GM19328 (cell line): ENCODE data around the gene SLC25A41.

Experiments used
- ATAC-seq: cut with Tn5 transposase; IDR thresholded peaks from one replicate; pipeline ENCODE4 v1.9.1; 2021; ENCODE audit warnings: mild to moderate bottlenecking, moderate library complexity; ENCODE audit not compliant: unreplicated experiment

Gene SLC25A41

DNA sequence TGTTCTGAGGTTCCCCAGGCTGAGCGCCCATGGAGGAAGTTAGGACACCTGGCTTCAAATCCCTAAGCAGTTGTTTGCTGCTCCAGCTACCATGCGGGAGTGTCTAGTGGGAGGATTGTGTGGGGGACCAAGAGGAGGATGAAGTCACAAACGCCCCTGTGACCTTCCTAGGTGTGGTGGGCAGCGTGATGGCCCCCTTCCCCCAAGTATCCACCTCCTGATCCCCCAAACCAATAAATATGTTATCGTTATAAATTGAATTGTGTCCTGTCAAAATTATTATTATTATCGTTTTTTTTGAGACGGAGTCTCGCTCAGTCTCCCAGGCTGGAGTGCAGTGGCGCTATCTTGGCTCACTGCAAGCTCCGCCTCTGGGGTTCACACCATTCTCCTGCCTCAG is at the start of gene SLC25A41:
TSS of gene SLC25A41 (minus strand) at position 101 of the 400 bp plus-strand sequence. CDS start at position 31, 70 bp downstream.
- ATAC-seq, result no peak

GRCh38 chr19:6483235-6483634 is 49.7 kb upstream of the SLC25A41 start:
- ATAC-seq, result no peak

GRCh38 chr19:6482343-6482686 is 48.8 kb upstream of the SLC25A41 start:
- no peak for ATAC-seq

GRCh38 chr19:6481541-6482342 is 48.2 kb upstream of the SLC25A41 start, which contains the start of gene DENND1C:
Gene DENND1C, minus strand, starts transcription at chr19:6481787. Its CDS starts 92 bp downstream, at chr19:6481695.
- ATAC-seq, result peak; percentile 50

DNA sequence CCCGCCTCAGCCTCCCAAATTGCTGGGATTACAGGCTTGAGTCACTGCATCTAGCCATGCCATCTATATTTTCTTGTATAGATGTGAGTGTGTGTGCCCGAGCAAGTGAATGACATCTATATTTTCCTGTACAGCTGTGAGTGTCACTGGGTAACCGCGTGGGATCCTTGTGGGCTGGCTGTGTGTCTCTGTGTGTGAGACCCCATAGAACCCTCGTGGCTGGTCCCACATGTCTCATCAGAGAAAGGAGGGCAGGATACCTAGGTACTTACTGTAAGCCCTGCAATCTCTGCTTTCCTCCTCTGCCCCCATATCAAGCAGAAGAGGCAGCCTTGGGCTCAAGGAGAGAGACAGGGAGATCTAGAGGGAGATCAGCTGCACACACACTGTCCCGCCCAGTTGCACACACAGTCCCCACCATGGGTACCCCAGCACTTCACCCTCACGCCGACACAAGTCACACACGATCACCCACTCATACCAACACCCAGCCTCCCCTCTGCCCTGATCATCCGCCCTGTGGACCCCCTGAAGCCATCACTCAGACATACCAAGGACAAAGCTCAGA is 47.4 kb upstream of the SLC25A41 start:
- ATAC-seq, result no peak

DNA sequence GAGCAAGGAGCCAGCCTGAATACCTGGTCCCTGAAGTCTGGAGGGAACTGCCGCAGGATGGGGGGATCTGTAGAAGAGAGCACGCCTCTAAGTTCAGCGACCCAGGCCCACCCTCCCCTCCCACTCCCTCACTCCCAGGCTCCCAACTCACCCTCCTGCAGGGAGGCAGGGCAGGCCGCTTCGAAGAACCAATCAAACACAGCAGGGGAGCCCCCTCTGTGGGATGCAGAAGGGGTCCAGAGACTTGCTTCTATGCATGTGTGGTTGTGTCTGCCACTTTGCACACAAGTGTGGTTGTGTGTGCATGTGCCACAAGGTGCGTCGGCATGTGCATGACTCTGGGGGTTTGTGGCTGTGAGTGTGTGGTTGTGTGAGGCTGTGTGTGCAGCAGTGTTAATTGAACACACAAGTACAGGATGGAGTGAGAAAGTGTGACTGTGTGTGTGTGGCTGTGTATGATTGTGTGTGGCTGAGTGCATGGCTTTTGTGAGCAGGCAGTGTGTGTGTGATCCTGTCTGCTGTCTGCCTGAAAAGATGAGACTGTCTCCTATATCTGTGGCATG is 46.4 kb upstream of the SLC25A41 start:
- no peak for ATAC-seq

DNA sequence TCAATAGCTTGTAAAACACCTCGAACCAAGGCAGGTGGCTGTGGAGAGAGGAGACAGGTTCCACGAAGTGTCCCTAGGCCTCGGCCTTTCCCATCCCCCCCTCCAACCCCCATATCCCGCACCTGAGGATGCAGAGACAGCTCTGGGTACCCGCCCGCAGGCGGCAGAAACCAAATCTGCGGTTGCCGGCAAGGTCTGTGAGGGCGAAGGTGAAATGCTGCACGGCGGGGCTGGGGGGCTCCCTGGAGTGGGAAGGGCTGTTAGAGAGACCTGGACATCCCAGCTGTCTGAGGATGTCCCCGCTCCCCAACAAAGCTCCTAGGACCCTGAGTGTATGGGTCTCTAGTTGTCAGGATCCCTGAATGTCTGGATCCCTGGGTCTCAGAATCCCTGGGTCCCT is 45.3 kb upstream of the SLC25A41 start:
- no peak for ATAC-seq

DNA sequence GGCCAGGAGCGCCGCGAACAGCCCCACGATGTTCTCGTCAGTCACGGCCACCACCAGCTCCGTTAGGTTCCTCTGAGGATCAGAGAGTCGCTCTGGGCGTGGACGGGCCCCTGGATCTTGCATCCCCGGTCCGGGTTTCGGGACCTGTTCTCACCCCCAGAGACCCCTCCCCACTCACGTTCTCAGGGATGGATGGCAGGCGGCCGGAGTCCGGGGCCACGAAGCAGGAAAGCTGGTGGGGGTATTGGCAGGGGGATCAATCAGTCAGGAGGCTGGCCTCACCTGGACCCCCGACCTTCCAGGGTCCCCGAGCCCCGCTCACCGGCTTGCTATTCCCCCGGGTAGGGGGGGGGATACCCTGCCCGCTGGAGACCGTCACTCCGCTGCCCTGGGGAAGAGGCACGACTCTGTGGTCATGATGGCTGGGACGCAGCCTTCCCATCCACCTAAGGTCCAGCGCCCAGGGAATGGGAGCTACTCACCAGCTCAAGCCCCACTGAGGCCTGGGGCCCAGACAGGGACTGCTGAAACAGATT is 43.4 kb upstream of the SLC25A41 start:
- no peak for ATAC-seq

- no peak for ATAC-seq
These were observed 42.8 kb upstream of the SLC25A41 start for GRCh38 chr19:6476155-6476895.

DNA sequence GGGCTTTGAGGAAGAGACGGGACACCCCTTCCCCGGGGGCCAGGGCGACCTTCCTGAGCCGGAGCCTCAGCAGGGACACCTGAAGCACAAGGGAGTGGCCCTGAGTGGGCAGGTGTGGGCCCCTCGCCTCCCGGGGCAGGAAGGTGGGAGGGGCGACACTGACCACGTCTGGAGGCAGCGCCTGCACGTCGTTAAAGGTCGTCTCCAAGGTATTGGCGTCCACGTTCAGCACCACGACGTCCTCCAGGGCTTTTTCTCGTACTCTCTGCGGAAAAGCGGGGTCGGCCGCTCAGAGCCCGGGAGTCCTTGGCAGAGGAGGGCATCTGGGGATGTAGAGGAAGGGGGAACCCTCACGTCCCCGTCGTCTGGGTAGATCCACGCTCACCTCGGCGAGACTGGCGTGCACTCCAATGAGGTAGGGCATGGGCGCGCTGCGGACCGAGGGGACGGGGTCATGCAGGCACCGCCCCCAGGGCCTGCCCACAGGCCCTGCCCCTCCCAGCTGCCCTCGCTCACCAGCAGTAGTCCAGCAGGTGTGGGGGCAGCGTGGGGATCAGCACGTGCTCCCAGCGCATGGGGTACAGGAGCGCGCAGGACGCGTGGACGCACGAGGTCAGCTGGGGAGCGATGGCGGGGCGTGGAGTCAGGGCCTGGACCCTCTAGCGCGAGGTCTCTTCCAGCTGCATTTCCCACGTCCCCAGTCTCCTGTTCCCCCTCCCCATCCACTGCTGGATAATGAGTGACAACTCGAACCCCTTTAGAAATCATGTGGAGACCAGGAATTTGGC is 42.0 kb upstream of the SLC25A41 start:
- no peak for ATAC-seq

DNA sequence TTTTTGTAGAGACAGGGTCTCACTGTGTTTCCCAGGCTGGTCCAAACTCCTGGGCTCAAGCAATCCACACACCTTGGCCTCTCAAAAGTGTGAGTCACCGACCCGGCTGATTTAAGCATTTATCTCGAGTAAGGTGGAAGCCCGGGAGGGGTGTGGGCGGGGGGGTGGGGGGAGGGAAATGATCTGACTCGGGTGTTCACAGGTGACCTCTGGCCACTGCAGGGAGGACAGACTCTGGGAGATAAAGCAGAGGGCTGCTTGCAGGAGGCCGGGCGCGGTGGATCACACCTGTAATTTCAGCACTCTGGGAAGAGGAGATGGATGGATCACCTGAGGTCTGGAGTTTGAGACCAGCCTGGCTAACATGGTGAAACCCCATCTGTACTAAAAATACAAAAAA is 40.1 kb upstream of the SLC25A41 start:
- no peak for ATAC-seq

DNA sequence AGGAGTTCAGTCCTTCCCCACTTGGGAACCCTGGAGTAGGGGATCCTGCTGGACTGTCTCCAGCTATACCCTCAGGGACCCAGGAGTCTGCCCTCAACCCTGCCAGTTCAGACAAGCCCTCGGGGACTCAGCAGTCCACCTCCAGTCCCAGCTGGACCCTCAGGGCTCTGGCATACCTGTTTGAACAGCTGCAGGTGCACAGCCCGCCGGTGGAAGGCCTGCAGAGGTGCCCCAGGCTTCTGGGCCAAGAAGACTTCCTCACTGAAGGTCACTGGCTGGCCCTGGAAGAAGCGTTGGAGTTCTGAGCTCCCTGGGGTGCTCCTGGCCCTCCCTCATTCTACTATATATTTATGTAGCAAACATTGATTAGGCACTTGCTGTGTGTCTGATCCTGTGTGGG is 39.1 kb upstream of the SLC25A41 start:
- ATAC-seq, result no peak

DNA sequence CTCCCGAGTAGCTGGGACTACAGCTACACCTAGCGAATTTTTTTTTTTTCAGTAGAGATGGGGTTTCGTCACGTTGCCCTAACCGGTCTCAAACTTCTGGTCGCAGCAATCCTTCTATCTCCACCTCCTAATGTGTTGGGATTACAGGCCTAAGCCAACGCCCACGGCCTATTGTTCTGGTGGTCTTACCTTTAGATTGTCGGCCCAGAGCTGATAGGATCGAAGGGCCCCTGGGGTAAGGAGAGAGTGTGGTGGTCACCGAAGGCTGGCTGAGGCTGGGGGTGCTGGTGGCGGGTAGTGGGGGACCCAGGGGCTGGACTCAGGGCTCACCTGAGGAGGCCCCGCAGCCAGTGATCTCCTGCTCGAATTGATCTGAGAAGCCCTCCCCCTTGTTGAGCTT is 37.5 kb upstream of the SLC25A41 start:
- no peak for ATAC-seq

DNA sequence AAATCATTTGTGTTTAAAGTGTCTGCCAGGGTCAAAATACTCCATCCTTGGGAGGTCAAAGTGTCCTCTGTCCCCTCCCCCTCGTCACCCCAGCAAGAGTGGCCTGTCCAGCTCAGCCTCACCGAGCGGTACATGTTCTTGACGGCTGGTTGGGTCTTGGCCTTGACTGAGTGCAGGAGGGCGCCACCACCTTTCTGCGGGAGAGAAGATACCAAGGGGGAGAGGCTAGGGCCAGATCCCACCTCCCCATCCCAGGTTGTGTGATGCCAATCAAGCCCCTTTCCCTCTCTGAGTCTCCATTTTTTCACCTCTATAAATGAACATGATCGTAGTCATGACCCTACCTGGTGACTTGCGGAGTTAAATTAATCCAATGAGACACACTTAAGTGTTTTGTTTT is 36.6 kb upstream of the SLC25A41 start:
- ATAC-seq, result no peak

DNA sequence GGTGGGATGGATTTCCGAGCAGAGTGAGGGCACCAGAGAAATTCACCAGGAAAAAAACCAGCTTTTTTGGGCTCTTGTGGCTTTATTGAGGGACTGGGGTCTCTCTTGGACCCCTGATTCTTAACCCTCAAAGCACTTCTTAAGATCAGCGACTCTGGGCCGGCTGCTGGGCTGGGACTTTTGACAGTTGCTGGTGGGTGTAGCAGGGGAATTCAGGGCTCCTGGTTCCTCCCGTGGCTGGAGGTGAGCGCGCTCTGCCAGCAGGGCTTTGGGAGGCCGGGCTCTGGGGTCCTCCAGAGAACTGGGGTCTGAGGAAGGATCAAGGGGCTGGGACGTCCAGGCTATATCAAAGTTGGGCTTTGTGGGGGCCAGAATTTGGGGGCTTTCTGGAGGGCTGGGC is 33.8 kb upstream of the SLC25A41 start:
- no peak for ATAC-seq

GRCh38 chr19:6466526-6467248 is 33.1 kb upstream of the SLC25A41 start:
- no peak for ATAC-seq

- no peak for ATAC-seq
These were observed 32.1 kb upstream of the SLC25A41 start for GRCh38 chr19:6465663-6466062.

GRCh38 chr19:6465006-6465405 is 31.4 kb upstream of the SLC25A41 start:
- ATAC-seq, result no peak

DNA sequence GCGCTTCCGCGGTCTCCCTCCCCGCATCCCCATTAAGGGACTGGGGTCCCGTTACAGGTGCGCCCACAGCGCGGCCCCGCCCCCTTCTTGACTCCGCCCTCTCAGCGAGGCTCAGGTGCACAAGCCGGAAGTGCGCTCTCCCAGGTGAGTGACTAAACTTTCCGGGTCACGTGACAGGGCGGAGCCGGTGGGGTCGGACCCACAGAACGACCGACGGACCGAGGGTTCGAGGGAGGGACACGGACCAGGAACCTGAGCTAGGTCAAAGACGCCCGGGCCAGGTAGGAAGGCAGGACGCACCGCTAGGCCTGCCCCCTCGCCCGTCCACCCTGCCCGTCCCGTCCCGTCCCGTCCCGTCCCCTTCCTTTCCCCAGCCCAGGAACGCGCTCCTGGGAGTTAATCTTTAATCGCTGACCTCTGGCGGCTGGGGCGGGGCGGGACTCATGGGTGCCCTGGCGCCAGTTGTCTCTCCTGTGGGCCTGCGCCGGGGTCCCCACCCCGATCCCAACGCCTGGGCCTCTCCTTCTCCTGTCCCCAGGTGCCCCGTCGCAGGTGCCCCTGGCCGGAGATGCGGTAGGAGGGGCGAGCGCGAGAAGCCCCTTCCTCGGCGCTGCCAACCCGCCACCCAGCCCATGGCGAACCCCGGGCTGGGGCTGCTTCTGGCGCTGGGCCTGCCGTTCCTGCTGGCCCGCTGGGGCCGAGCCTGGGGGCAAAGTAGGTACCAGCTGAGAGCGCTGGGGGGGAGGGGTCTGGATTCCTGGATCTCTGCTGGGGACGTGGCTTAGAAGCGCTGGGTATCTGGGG is 30.7 kb upstream of the SLC25A41 start, which contains the start of gene CRB3:
TSS of gene CRB3 (plus strand) at position 202 of the 804 bp plus-strand sequence. CDS start at position 633, 431 bp downstream.
- no peak for ATAC-seq
